Measurements from ENCODE around the gene SLC25A25. TPM values are rescaled to one million over a fixed set of nuclear protein-coding genes. Genes with fewer than 3 reads are reported as not detected.
A peak's percentile ranks its signal among the peaks of the same experiment; 100 is the strongest.
"Not testable (repeated sequence)": the region's sequence is repeated elsewhere in the genome, so short reads cannot be mapped to it uniquely, and the experiment has no call there.

Gene SLC25A25
- polyA plus RNA-seq (ENCODE audit: insufficient read length), result 10.8 TPM

GRCh38 chr9:128067645-128068385, at the start of gene SLC25A25:
Gene SLC25A25 (plus strand): TSS chr9:128068232. CDS start chr9:128068320, 88 bp downstream.
- peak; percentile 97 for DNase-seq (ENCODE audit: low read depth)

- no peak for DNase-seq (ENCODE audit: low read depth)
Measured at GRCh38 chr9:128020692-128021091, 47.3 kb upstream of the SLC25A25 start.

GRCh38 chr9:128021098-128021497, 46.9 kb upstream of the SLC25A25 start:
- DNase-seq (ENCODE audit: low read depth), result no peak

- no peak for DNase-seq (ENCODE audit: low read depth)
Measured at GRCh38 chr9:128022886-128023285, 45.1 kb upstream of the SLC25A25 start.

- DNase-seq (ENCODE audit: low read depth), result not testable (repeated sequence)
Measured at GRCh38 chr9:128023671-128024070, 44.4 kb upstream of the SLC25A25 start.

GRCh38 chr9:128024761-128025308, 43.2 kb upstream of the SLC25A25 start:
- DNase-seq (ENCODE audit: low read depth), result no peak

- no peak for DNase-seq (ENCODE audit: low read depth)
Measured at GRCh38 chr9:128025736-128026135, 42.3 kb upstream of the SLC25A25 start.

GRCh38 chr9:128026255-128026772, 41.7 kb upstream of the SLC25A25 start:
- DNase-seq (ENCODE audit: low read depth), result no peak

GRCh38 chr9:128026773-128027541, 41.1 kb upstream of the SLC25A25 start:
- no peak for DNase-seq (ENCODE audit: low read depth)

- no peak for DNase-seq (ENCODE audit: low read depth)
Measured at GRCh38 chr9:128027705-128028104, 40.3 kb upstream of the SLC25A25 start.

GRCh38 chr9:128033609-128034008, 34.4 kb upstream of the SLC25A25 start:
- no peak for DNase-seq (ENCODE audit: low read depth)

GRCh38 chr9:128034821-128035652, 33.0 kb upstream of the SLC25A25 start:
- peak; percentile 39 for DNase-seq (ENCODE audit: low read depth)

GRCh38 chr9:128036522-128036921, 31.5 kb upstream of the SLC25A25 start:
- DNase-seq (ENCODE audit: low read depth), result not testable (repeated sequence)

- DNase-seq (ENCODE audit: low read depth), result not testable (repeated sequence)
Measured at GRCh38 chr9:128040783-128041182, 27.2 kb upstream of the SLC25A25 start.

GRCh38 chr9:128042043-128042442, 26.0 kb upstream of the SLC25A25 start:
- no peak for DNase-seq (ENCODE audit: low read depth)

GRCh38 chr9:128043467-128043868, 24.6 kb upstream of the SLC25A25 start:
- DNase-seq (ENCODE audit: low read depth), result no peak

GRCh38 chr9:128045409-128045808, 22.6 kb upstream of the SLC25A25 start:
- not testable (repeated sequence) for DNase-seq (ENCODE audit: low read depth)

GRCh38 chr9:128045831-128046230, 22.2 kb upstream of the SLC25A25 start:
- no peak for DNase-seq (ENCODE audit: low read depth)

GRCh38 chr9:128047231-128047630, 20.8 kb upstream of the SLC25A25 start:
- DNase-seq (ENCODE audit: low read depth), result no peak

- DNase-seq (ENCODE audit: low read depth), result no peak
Measured at GRCh38 chr9:128048663-128049062, 19.4 kb upstream of the SLC25A25 start.

- no peak for DNase-seq (ENCODE audit: low read depth)
Measured at GRCh38 chr9:128049843-128050242, 18.2 kb upstream of the SLC25A25 start.
